ENCODE results near the gene SGPP1.
"Not testable (repeated sequence)": the region's sequence is repeated elsewhere in the genome, so short reads cannot be mapped to it uniquely, and the experiment has no call there.

- TF ChIP-seq EZH2 (IDR thresholded peaks at IDR 0.05; ENCODE audit: borderline replicate concordance, low read length); CTCF (conservative IDR thresholded peaks at IDR 0.05 in 1 of 2, IDR thresholded peaks at IDR 0.05 in 1 of 2; ENCODE audit: extremely low read depth in 1 of 2, insufficient read depth in 1 of 2, low read depth in 1 of 2, low read length in 2 of 2): not testable (repeated sequence)
Observed at GRCh38 chr14:63702530-63702929, 25.3 kb downstream of the SGPP1 start.

Data from mammary epithelial cell (primary cell).